K562 (cell line): ENCODE data around the gene EFR3B. TPM values are rescaled to one million over a fixed set of nuclear protein-coding genes. Genes with fewer than 3 reads are reported as not detected.

Source experiments
- ATAC-seq: fragments of 200-7000 bp; cut with Tn5 transposase; 3 replicates; pipeline ENCODE4 v1.9.1; 2020; ENCODE audit warnings: moderate library complexity
- BruUV-seq: library from RNA; stranded (reverse); fragments of 400-500 nt; replicated peaks from 2 replicates; lab custom pipeline; 2021; lab: Mats Ljungman, UMichigan
- CTCF ChIA-PET: fragments of 300-600 bp; formaldehyde crosslinking; extraction: SDS; loops from one replicate; lab custom pipeline; 2021; ENCODE audit warnings: low intra/inter-chr PET ratio; lab: Yijun Ruan, JAX
- POLR2A ChIA-PET: fragments of 300-600, 350-650 bp; sonication (Branson Sonifier 250); formaldehyde crosslinking; extraction: SDS; loops from one replicate; lab custom pipeline; 2021; ENCODE audit warnings: antibody characterized with exemption, inconsistent platforms; lab: Yijun Ruan, JAX
- DNase-seq, 4 experiments: peaks; one replicate each; pipeline versions ENCODE4 v3.0.0 to v3.0.0-alpha.2; 2011 to 2018; ENCODE audit warnings: low spot score in 3 of 4, mixed read lengths in 3 of 4; ENCODE audit errors: extremely low read depth in 1 of 4
- FAIRE-seq: peaks from 2 replicates; lab custom pipeline; 2011; peaks lifted over from hg19 to GRCh38; lab: Jason Lieb, UNC
- H2AFZ ChIP-seq: 2 replicates; pipeline ENCODE4 v1.6.0; 2011; ENCODE audit warnings: low read depth, low read length, control low read depth, inconsistent platforms
- H3K27ac ChIP-seq: fragments of 200-600 bp; 3 replicates; pipeline ENCODE4 v1.8.0; 2011; ENCODE audit warnings: low read depth, mild to moderate bottlenecking, control low read depth, inconsistent platforms, low read length, moderate library complexity, mixed read lengths; ENCODE audit errors: extremely low read depth
- H3K27me3 ChIP-seq, 2 experiments: fragments of 300-600 bp in 1 of 2; 2 replicates in 1 of 2; 3 replicates in 1 of 2; pipeline versions ENCODE4 v1.6.0 to v1.8.0; 2011; ENCODE audit warnings: inconsistent platforms in 2 of 2, low read length in 2 of 2, mild to moderate bottlenecking in 1 of 2, mixed read lengths in 1 of 2, moderate library complexity in 1 of 2; ENCODE audit not compliant: control insufficient read depth in 2 of 2, insufficient read depth in 2 of 2
- H3K36me3 ChIP-seq: fragments of 300-600 bp; 3 replicates; pipeline ENCODE4 v1.8.0; 2011; ENCODE audit warnings: mild to moderate bottlenecking, low read length, inconsistent platforms; ENCODE audit not compliant: control insufficient read depth, insufficient read depth
- H3K4me1 ChIP-seq, 2 experiments: fragments of 200-600 bp in 1 of 2; replicated peaks in 1 of 2; 2 replicates in 1 of 2; 3 replicates in 1 of 2; pipeline versions ENCODE4 v1.5.1 to v1.8.0; 2011; ENCODE audit warnings: inconsistent platforms in 2 of 2, low read length in 2 of 2, mild to moderate bottlenecking in 1 of 2, mixed read lengths in 1 of 2, moderate library complexity in 1 of 2; ENCODE audit not compliant: control insufficient read depth in 2 of 2, insufficient read depth in 2 of 2
- H3K4me2 ChIP-seq: 2 replicates; pipeline ENCODE4 v1.6.1; 2011; ENCODE audit warnings: low read length, control low read depth, inconsistent platforms, mixed read lengths; ENCODE audit not compliant: insufficient read depth
- H3K4me3 ChIP-seq: fragments of 200-600 bp; sonication (generic), shearing (Covaris generic); 2 replicates; pipeline ENCODE4 v1.5.1; 2016; ENCODE audit warnings: control low read depth, inconsistent platforms
- H3K79me2 ChIP-seq: fragments of 200-600 bp; 3 replicates; pipeline ENCODE4 v1.8.0; 2011; ENCODE audit warnings: low read length, inconsistent platforms; ENCODE audit not compliant: control insufficient read depth, insufficient read depth
- H3K9ac ChIP-seq, 2 experiments: 2 replicates each; pipeline versions ENCODE4 v1.6.0 to v1.6.1; 2011; ENCODE audit warnings: low read depth in 2 of 2, low read length in 2 of 2, control low read depth in 1 of 2, inconsistent platforms in 1 of 2, mild to moderate bottlenecking in 1 of 2, mixed read lengths in 1 of 2; ENCODE audit not compliant: insufficient read depth in 1 of 2
- H3K9me1 ChIP-seq: one replicate; pipeline ENCODE4 v1.6.0; 2011; ENCODE audit warnings: inconsistent platforms, mild to moderate bottlenecking, low read length, moderate library complexity; ENCODE audit not compliant: control insufficient read depth, insufficient read depth
- H3K9me3 ChIP-seq: replicated peaks from 2 replicates; pipeline ENCODE4 v1.5.1; 2011; ENCODE audit warnings: low read depth, low read length, inconsistent platforms; ENCODE audit not compliant: control insufficient read depth, insufficient read depth
- H4K20me1 ChIP-seq: replicated peaks from 2 replicates; pipeline ENCODE4 v1.6.1; 2011; ENCODE audit warnings: low read length, inconsistent platforms, mixed read lengths; ENCODE audit not compliant: control insufficient read depth, insufficient read depth
- BCL6 ChIP-seq: fragments of 250-450 bp; sonication (Bioruptor Pico); IDR thresholded peaks from 2 replicates; pipeline ENCODE4 v1.4.0; 2020
- EGR1 ChIP-seq: fragments of 450-650 bp; conservative IDR thresholded peaks from 2 replicates; pipeline ENCODE4 v1.6.1; 2017; ENCODE audit warnings: mild to moderate bottlenecking
- EP400 ChIP-seq: fragments of 450-650 bp; IDR thresholded peaks from 2 replicates; pipeline ENCODE4 v1.6.1; 2017; ENCODE audit warnings: antibody characterized with exemption, mild to moderate bottlenecking, moderate library complexity
- FUS ChIP-seq: fragments of 200-400 bp; formaldehyde crosslinking; optimal IDR thresholded peaks from 2 replicates; pipeline ENCODE3; 2017; ENCODE audit warnings: low read depth, low read length
- HMGN3 ChIP-seq: IDR thresholded peaks from 2 replicates; pipeline ENCODE4 v1.6.1; 2011; ENCODE audit warnings: borderline replicate concordance, low read depth, mild to moderate bottlenecking, mixed read lengths, low read length; ENCODE audit not compliant: insufficient read length; ENCODE audit errors: extremely low read depth
- NFATC3 ChIP-seq: fragments of 450-650 bp; IDR thresholded peaks from 2 replicates; pipeline ENCODE4 v1.6.1; 2017; ENCODE audit warnings: mild to moderate bottlenecking
- TOE1 ChIP-seq, 2 experiments: fragments of 450-650 bp in 1 of 2; sonication (generic) in 1 of 2; formaldehyde crosslinking in 1 of 2; IDR thresholded peaks; 2 replicates each; pipeline versions ENCODE4 v1.7.1 to v1.8.0; 2016 to 2022; ENCODE audit warnings: borderline replicate concordance in 2 of 2, mild to moderate bottlenecking in 2 of 2, antibody characterized with exemption in 1 of 2, inconsistent platforms in 1 of 2, low read depth in 1 of 2, missing genetic modification reagents in 1 of 2, moderate library complexity in 1 of 2
- WGBS: fragments of 100-300 bp; shearing (Covaris generic); methylation state at CpG from one replicate; pipeline ENCODE4 v1.1.6; 2016; ENCODE audit warnings: low coverage, mixed read lengths; ENCODE audit not compliant: insufficient coverage; ENCODE audit errors: missing lambda C conversion rate; 5-methylcytosine and 5-hydroxymethylcytosine counted together
- in situ Hi-C: fragments of 300-500 bp; cut with MboI; formaldehyde crosslinking; loops from 4 replicates; pipeline ENCODE4 v1.15.0; 2018; ENCODE audit warnings: inconsistent platforms, mixed read lengths
- intact Hi-C: fragments of 100-400 bp; cut with micrococcal nuclease; formaldehyde crosslinking; loops from 2 replicates; pipeline ENCODE4 v1.14.2; 2022
- polyA plus RNA-seq, 8 experiments: library from polyadenylated mRNA; depleted of rRNA in 4 of 8; stranded (reverse) in 5 of 8; unstranded in 3 of 8; fragments of >200 nt; fragmentation: Nextera tagmentation in 2 of 8; fragmentation: Illumina TruSeq in 1 of 8; extraction: Ambion mirVana in 2 of 8; extraction: Trizol in 1 of 8; gene quantifications; 2 replicates each; pipeline versions ENCODE4 v1.2.1 to v1.2.3, GENCODE V29; 2011 to 2014; ENCODE audit warnings: inconsistent platforms in 1 of 8, missing spikeins in 1 of 8
- total RNA-seq, 7 experiments: library from RNA; depleted of rRNA in 6 of 7; stranded (reverse); fragments of >200 nt in 6 of 7; fragmentation: Illumina TruSeq in 2 of 7; extraction: Trizol in 2 of 7; gene quantifications; 2 replicates each; pipeline versions ENCODE4 v1.2.1 to v1.2.3, GENCODE V29; 2011 to 2021; ENCODE audit warnings: low replicate concordance in 1 of 7

The EFR3B gene
- total and polyA plus RNA-seq, 9 of the 15 experiments (the other 6 are each of a cell fraction or from before 2014, with no cell fraction given), result not detected

DNA sequence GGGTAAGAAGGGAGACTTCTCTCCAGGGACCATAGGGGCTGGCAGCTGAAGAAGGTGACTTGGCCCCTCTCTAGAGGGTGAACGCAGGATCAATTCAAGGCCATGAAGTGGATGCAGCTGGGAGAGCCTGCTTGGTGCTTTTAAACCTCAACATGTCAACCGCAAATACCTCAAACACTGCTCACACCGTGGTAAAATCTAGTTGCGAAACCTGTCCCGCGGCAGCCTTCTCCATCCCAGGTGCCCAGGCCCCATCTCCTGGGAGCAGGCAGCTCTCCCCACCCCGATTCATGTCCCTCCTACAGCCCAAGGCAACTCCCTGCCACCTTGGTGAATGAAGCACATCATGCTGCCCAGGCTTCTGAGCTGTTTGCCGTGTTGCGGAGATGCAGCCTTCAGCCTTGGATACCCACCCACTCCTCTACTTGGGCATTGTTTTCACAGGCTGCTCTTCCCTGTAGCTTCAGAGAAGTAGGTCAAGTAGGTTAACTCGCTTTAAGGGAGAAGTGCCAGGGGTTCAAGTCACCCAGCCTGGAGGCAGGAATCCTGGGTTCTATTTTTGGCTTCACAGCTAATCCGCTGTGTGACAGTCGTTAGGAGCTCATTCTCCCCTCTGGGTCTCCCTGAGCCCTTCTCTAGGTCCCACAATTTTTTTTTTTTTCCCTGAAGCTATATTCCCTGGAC, 6.2 kb upstream of the EFR3B start:
- CTCF ChIA-PET, result no interaction called here
- Histone ChIP-seq H3K9me1 (no peaks in the 10 kb centered on the region), H3K4me3 (no peak overlapping the region), H3K36me3 (no peaks in the 10 kb centered on the region), H3K27ac (no peak overlapping the region), H3K79me2 (no peaks in the 10 kb centered on the region), H3K4me2 (no peak overlapping the region), H3K9me3 (no peaks in the 10 kb centered on the region), H3K27me3 (peaks cover 46 to 76% of the 10 kb centered on the region in 2 experiments), H3K9ac (no peak overlapping the region), H4K20me1 (no peaks in the 10 kb centered on the region), H2AFZ (no peak overlapping the region), H3K4me1 (no peaks in the 10 kb centered on the region)
- ATAC-seq, result no peak
- in situ Hi-C loops, result no loop called here
- POLR2A ChIA-PET, result interaction anchor here (1.1 kb wide), 1 partner anchor 21 kb away, joined by 4 read pairs; no protein-coding TSS in a partner anchor
- BruUV-seq, result no TSS peak
- intact Hi-C loops, result no loop called here
- DNase-seq, result no peak
- WGBS, result 6% methylated on average over 12 of the region's 12 CpGs
- TF ChIP-seq TOE1 (IDR thresholded peaks at IDR 0.05; ENCODE audit: borderline replicate concordance) (no peak), TOE1 (CRISPR knock-in tag; IDR thresholded peaks at IDR 0.05; ENCODE audit: borderline replicate concordance, low read depth) (no peak), NFATC3 (no peak), EP400 (no peak), HMGN3 (no peak), BCL6 (CRISPR knock-in tag) (no peak), FUS (no peak), EGR1 (no peak)
- no peak for FAIRE-seq
